NCI-H526 treated with DMSO at 0.1 percent for 48 hours (cell line): ENCODE results near the gene ST7.
"Not testable (repeated sequence)": the region's sequence is repeated elsewhere in the genome, so short reads cannot be mapped to it uniquely, and the experiment has no call there.

ENCODE experiments used
- DNase-seq: peaks from one replicate; lab custom pipeline; 2025; lab: John Stamatoyannopoulos, UW

ST7 gene

DNA sequence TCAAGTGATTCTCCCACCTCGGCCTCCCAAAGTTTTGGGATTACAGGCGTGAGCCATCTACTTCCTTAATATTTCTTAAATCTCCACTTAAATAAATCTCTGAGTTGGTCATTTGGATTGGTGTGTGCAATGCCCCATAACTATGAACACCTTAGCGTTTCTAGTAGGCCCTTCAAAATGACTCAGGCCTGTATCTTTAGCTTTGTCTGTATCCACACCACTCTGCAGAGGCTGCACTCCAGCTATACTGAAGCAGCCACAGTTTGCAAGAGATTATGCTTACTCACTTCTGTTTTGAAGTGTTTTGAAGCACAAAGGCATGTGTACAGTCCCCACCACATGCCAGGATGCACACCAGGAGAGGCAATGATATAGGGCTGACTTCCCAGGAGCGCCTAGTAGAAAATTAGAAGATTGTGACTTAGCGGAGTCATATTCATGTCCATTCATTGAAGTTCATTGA is 2.4 kb upstream of the ST7 start:
- DNase-seq, result no peak

GRCh38 chr7:116951366-116952292 is 1.7 kb upstream of the ST7 start:
- no peak for DNase-seq

DNA sequence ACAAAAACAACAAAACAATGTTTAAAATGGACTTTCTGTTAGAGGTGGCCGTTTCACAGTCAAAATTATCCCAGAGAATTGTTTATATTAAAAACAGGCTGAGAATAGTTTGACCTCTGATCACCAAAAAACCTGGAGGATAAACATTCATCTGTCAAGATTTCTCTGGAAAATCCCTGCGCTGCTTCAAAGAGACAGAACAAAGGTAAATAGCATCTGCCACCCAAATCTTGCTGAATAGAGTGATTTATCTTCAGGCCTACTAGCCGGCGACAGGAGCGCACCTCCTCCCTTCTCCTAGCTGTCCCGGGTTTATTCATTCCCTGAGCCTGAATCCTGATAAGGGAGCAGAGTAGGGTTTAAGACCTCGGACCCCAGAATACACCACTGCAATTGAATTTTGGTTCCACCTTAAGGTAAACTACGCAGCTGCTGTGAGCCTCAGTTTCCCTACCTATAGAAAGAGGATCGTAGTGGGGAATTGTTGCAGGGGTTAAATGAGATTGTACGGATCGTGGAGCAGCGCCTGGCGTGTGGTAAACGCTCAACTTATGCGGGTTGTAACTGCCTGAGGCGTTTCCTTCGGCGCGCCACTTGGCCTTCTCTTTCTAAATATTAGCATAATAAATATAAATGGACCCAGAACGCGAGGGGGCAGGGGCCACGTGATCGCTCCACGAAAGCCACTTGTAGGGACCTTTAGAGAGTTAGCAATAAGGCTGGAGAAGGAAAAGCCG is 498 bp upstream of the ST7 start:
- DNase-seq, result peak; percentile 87

DNA sequence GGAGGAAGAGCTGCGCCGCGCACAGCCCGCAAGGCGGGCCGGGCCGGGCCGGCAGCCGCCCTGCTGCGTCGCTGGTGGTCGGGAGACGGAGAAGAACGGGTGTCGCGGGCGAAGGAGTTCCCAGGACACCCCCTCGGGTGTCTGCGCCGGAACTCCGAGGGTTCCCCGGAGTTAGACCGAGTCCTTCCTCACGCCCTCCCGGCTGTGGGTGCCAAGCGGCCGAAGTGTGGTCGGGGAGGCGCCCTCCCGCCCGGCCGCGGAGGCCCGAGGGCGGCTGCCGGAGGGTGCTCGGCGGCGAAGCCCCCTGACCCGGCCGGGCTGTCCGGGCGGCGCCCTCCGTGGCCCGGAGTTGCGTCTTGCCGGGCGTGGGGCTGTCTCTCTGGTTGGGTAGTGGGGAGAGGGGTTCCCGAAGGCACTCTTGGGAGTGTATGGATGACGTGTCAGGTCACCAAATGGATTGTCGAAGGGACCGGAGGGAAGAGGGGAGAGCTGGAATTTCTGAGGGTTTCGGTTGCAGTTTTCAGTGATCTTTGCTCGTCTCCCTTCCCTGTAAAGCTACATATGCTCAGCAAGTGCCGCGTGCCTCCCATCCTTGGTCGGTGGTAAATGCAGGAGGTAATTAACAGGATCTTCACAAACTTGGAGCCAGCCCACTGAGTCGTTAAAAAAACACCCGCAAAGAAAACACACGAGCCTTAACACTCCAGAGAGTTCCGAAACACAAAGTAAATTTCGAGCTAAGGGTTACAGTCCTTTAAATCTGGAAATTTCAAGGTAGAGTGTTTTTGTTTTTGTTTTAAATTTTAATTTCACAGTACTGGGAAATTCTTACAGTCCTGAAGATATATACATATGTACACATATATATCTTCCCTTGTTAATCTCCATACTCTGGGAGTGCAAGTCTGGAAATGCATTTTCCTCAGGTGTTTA is 871 bp downstream of the ST7 start:
- peak; percentile 86 for DNase-seq

- no peak for DNase-seq
Observed at GRCh38 chr7:116955340-116955739, 2.0 kb downstream of the ST7 start.

- no peak for DNase-seq
Observed at GRCh38 chr7:116955801-116956476, 2.6 kb downstream of the ST7 start.

DNA sequence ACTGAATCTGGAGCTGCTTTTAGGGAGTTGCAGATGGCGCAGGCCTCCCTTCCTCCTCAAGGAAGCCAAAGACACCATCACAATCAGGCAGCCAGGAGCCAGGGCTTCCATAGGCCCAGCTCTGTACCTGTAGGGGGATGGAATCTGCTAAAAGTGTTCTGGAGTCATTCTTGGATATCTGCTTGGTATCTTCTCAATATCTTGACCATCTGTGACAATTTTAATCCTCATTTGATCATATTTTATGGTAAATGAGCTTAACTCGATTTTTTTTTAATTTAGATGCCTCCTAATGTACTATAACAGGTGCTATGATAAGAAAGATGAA is 3.1 kb downstream of the ST7 start:
- no peak for DNase-seq

DNA sequence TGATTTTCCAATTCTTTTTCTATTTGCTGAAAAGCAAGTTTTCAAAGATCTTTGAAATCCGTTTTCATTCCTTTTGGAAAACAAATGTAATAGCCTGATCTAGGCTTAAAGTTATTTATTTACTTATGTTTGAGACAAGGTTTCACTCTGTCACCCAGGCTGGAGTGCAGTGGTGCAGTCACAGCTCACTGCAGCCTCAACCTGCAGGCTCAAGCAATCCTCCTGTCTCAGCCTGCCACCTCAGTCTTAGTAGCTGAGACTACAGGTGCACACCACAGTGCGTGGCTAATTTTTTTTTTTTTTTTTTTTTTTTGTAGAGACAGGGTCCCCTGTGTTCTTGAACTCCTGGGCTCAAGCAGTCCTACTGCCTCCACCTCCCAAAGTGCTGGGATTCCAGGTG is 4.6 kb downstream of the ST7 start:
- DNase-seq, result no peak

- peak; percentile 26 for DNase-seq
Observed at GRCh38 chr7:116961966-116962673, 8.8 kb downstream of the ST7 start.

- no peak for DNase-seq
Observed at GRCh38 chr7:116963234-116963633, 9.9 kb downstream of the ST7 start.

GRCh38 chr7:116966601-116967000 is 13.3 kb downstream of the ST7 start:
- DNase-seq, result no peak

- DNase-seq, result no peak
Observed at GRCh38 chr7:116967254-116967922, 14.1 kb downstream of the ST7 start.

- no peak for DNase-seq
Observed at GRCh38 chr7:116967983-116968382, 14.7 kb downstream of the ST7 start.

DNA sequence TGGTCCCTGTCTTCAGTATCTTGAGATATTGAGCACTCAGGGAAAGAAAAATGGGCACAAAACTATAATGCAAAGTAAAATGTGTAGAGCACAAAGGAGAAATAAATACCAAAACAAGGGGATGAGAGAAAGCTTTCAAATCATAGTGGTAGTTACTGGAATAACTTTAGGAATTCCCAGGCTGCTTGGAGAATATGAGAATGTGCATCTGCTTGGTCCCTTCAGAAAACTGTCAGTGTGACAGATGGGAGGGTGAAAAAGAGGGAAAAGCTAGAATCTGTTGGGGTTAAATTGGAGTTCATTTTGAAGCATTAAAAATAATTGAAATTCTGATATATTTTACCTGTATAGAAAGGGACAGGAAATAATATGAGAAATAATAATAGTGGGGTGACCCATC is 15.3 kb downstream of the ST7 start:
- DNase-seq, result no peak

DNA sequence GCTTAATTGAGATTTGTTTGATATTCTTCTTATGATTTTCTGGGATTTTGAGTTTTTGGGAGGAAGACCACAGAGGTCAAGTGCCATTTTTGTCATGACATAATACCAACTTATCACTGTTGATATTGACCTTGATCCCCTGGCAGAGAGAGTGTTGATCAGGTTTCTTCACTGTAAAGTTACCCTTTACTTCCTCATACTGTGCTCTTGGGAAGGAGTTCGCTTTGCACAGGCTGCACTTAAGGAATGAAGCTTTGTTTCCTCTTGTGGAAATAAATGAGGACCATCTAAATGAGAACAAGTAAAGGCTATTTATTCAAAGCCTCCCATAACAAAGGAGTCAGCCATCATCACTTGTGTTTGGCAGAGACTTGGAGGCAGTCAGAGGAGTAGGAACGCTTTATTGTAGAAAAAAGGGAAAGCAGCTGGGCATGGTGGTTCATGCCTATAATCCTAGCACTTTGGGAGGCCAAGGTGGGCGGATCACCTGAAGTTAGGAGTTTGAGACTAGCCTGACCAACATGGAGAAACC is 16.1 kb downstream of the ST7 start:
- DNase-seq, result no peak

GRCh38 chr7:116970238-116970910 is 17.1 kb downstream of the ST7 start:
- no peak for DNase-seq

- DNase-seq, result not testable (repeated sequence)
Observed at GRCh38 chr7:116971153-116971552, 17.9 kb downstream of the ST7 start.

GRCh38 chr7:116971869-116972268 is 18.6 kb downstream of the ST7 start:
- no peak for DNase-seq

DNA sequence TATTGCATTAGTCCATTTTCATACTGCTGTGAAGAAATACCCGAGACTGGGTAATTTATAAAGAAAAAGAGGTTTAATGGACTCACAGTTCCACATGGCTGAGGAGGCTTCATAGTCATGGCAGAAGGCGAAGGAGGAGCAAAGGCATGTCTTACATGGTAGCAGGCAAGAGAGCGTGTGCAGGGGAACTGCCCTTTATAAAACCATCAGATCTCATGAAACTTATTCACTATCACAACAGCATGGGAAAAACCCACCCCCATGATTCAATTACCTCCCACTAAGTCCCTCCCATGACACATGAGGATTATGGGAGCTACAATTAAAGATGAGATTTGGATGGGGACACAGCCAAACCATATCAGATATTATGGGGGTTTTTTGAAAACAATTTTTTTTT is 21.7 kb downstream of the ST7 start:
- DNase-seq, result not testable (repeated sequence)

- DNase-seq, result no peak
Observed at GRCh38 chr7:116977172-116977571, 23.9 kb downstream of the ST7 start.
